ENCODE data around the gene IRAK4.

Gene IRAK4

GRCh38 chr12:43758728-43759563, at the start of gene IRAK4, which contains the start of gene PUS7L:
IRAK4 (plus strand) TSS chr12:43758951; CDS start chr12:43768112, 9,161 bp downstream.
PUS7L (minus strand) TSS chr12:43758790; CDS start chr12:43755245, 3,545 bp downstream.
- DNase-seq (ENCODE audit: insufficient read length, low spot score) = peak; percentile 58
- FAIRE-seq = no peak
- peak; percentile 50 for TF ChIP-seq CTCF (IDR thresholded peaks at IDR 0.05; ENCODE audit: insufficient read depth, missing control alignments)

DNA sequence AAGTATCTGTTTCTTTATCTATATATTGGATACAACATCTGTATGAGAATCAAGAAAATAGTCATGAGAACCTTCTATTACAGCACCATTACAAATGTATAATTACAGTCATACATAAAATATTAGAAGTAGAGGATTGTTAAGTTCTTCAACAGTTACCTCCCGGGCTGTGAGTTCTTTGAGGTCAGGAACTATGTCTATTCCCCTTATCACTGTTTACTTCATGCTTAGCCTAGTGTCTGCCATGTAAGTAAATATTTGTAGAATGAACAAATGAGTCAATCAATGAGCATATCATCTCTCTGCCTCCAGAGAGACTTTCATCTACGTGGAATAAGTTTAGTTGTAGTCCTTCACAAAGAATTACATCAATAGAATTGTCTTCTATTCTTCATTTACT, 47.4 kb upstream of the IRAK4 start:
- FAIRE-seq = no peak
- TF ChIP-seq CTCF (IDR thresholded peaks at IDR 0.05; ENCODE audit: insufficient read depth, missing control alignments) = no peak
- DNase-seq (ENCODE audit: insufficient read length, low spot score) = no peak

- TF ChIP-seq CTCF (IDR thresholded peaks at IDR 0.05; ENCODE audit: insufficient read depth, missing control alignments) = no peak
- DNase-seq (ENCODE audit: insufficient read length, low spot score) = no peak
- no peak for FAIRE-seq
These were observed 36.1 kb upstream of the IRAK4 start for GRCh38 chr12:43722621-43723020.

DNA sequence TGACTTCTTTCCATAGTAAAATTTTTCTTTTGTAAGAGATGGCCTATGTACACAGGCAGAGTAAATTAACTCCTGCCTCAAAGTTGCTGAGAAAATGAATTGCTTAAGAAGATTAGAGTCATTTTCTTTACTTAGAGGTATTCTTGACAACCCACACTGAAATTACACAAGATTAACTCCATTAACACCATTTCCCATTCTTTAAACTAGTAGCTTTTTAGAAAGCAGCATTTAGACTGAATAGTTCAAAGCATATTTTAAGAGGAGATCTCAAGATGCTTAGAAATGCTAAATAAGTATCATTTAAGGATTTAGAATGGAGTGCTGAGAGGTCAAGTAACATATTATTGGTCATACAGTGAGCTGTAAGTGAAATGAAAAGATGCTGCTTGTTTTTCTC, 35.6 kb upstream of the IRAK4 start:
- TF ChIP-seq CTCF (IDR thresholded peaks at IDR 0.05; ENCODE audit: insufficient read depth, missing control alignments) = no peak
- FAIRE-seq (no peak), DNase-seq (ENCODE audit: insufficient read length, low spot score) (no peak)

DNA sequence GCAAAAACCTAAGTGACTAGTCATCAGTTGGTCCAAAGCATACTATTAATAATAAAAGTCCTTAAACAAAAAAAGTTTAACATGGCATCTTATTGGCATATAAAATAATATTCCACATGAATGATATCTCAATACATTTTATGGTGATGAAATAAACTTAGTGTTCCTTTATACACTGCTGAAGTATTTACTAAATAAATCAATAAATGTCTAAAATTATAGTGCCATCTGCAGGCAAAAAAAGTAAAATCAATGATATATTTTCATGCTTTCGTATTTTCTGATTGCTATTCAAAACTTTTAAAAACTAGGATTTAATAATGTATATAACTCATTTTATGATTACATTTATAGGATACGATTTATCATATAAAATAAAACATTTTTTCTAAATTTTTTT, 30.6 kb upstream of the IRAK4 start:
- FAIRE-seq = no peak
- DNase-seq (ENCODE audit: insufficient read length, low spot score) = no peak
- peak; percentile 47 for TF ChIP-seq CTCF (IDR thresholded peaks at IDR 0.05; ENCODE audit: insufficient read depth, missing control alignments)

DNA sequence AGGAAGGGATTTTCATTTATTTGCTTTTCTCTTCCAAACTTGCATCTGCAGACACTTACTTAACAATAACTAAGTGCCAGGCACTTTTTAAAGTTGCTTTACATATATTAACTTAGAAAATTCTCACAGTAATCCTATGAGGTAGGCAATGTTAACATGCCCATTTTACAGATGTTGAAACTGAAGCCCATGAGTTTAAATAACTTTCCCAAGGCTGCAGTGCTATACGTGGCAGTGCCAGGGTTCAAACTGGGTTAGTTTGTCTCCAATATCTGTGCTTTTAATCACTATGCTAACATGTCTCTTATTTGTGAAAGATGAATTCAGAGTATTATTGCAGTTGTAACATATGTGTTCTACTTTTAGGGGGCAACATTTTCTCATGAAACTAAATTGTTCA, 30.1 kb upstream of the IRAK4 start:
- DNase-seq (ENCODE audit: insufficient read length, low spot score) (no peak), FAIRE-seq (no peak)
- no peak for TF ChIP-seq CTCF (IDR thresholded peaks at IDR 0.05; ENCODE audit: insufficient read depth, missing control alignments)

DNA sequence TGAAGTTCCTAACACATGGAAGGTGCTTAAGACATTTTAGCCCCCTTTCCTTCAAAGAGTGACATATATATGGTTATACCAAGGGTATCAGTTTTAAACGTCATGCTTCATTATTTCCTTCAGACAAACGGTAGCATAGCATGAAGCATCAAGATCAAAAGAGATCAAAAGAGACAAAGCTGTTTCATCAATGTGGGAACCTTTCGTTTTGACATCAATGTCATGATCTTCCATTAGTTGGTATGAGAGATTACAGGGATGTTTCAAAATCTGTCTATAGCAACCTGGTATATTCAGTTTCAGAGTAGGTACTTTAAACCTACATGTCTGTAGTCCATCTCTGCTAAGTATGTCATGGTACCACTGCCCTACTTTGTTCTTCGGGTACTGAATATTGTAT, 28.5 kb upstream of the IRAK4 start:
- FAIRE-seq (no peak), DNase-seq (ENCODE audit: insufficient read length, low spot score) (no peak)
- TF ChIP-seq CTCF (IDR thresholded peaks at IDR 0.05; ENCODE audit: insufficient read depth, missing control alignments) = no peak
